Activated CD8-positive, alpha-beta memory T cell treated with anti-CD3 and anti-CD28 coated beads, Interleukin-2, amount 50 U/mL, for 48 hours (primary cell): ENCODE measurements around the gene ZNF546.
"Not testable (repeated sequence)": the region's sequence is repeated elsewhere in the genome, so short reads cannot be mapped to it uniquely, and the experiment has no call there.

Experiments
- DNase-seq: peaks from one replicate; pipeline ENCODE4 v3.0.0-alpha.2; 2020

Gene ZNF546

GRCh38 chr19:39996811-39997637 is at the start of gene ZNF546:
ZNF546 (plus strand) TSS chr19:39997060; CDS start chr19:39998327, 1,267 bp downstream.
- peak; percentile 94 for DNase-seq

- peak; percentile 43 for DNase-seq
These were observed 47.7 kb upstream of the ZNF546 start for GRCh38 chr19:39949026-39949747.

GRCh38 chr19:39951065-39951650 is 45.7 kb upstream of the ZNF546 start:
- DNase-seq = peak; percentile 50

- peak; percentile 47 for DNase-seq
These were observed 45.2 kb upstream of the ZNF546 start for GRCh38 chr19:39951686-39952085.

- DNase-seq = peak; percentile 50
These were observed 42.9 kb upstream of the ZNF546 start for GRCh38 chr19:39953915-39954314.

- DNase-seq = peak; percentile 25
These were observed 39.0 kb upstream of the ZNF546 start for GRCh38 chr19:39957886-39958285.

- DNase-seq = peak; percentile 51
These were observed 37.9 kb upstream of the ZNF546 start for GRCh38 chr19:39958942-39959341.

DNA sequence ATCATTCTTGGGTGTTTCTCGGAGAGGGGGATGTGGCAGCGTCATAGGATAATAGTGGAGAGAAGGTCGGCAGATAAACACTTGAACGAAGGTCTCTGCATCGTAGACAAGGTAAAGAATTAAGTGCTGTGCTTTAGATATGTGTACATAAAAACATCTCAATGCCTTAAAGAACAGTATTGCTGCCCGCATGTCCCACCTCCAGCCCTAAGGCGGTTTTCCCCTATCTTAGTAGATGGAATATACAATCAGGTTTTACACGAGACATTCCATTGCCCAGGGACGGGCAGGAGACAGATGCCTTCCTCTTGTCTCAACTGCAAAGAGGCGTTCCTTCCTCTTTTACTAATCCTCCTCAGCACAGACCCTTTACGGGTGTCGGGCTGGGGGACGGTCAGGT is 37.5 kb upstream of the ZNF546 start:
- not testable (repeated sequence) for DNase-seq

GRCh38 chr19:39963898-39964297 is 33.0 kb upstream of the ZNF546 start:
- DNase-seq = no peak

GRCh38 chr19:39966617-39967016 is 30.2 kb upstream of the ZNF546 start:
- peak; percentile 20 for DNase-seq

GRCh38 chr19:39967561-39967960 is 29.3 kb upstream of the ZNF546 start:
- peak; percentile 8 for DNase-seq

DNA sequence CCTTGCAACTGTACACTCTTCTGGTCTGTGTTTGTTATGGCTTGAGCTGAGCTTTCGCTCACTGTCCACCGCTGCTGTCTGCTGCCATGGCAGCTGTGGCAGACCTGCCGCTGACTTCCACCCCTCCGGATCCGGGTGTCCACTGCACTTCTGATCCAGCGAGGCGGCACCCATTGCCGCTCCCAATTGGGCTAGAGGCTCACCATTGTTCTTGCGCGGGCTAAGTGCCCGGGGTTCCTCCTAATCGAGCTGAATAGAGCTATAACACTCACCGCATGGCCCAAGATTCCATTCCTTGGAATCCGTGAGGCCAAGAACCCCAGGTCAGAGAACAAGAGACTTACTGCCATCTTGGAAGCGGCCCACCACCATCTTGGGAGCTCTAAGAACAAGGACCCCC is 28.1 kb upstream of the ZNF546 start:
- peak; percentile 38 for DNase-seq

- no peak for DNase-seq
These were observed 27.6 kb upstream of the ZNF546 start for GRCh38 chr19:39969266-39969665.

- DNase-seq = no peak
These were observed 27.0 kb upstream of the ZNF546 start for GRCh38 chr19:39969681-39970424.

DNA sequence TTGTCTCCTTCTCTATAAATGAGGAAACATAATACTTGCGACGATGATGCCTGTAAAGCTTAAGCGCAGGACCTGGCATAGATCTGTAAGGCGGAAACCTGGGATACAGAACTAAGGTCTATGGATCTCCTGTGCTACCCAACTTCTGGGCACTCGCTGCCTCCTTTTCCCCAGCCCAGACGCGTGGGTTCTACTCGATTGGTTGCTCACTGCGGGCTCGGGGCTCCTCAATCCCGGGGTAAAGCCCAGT is 26.5 kb upstream of the ZNF546 start:
- no peak for DNase-seq

- peak; percentile 98 for DNase-seq
These were observed 26.0 kb upstream of the ZNF546 start, which contains the start of gene PSMC4 for GRCh38 chr19:39970675-39971379. PSMC4 (plus strand) TSS chr19:39971165; CDS start chr19:39971203, 38 bp downstream.

- DNase-seq = peak; percentile 66
These were observed 25.4 kb upstream of the ZNF546 start for GRCh38 chr19:39971380-39972035.

- DNase-seq = no peak
These were observed 22.3 kb upstream of the ZNF546 start for GRCh38 chr19:39974377-39975155.

GRCh38 chr19:39982883-39983282 is 14.0 kb upstream of the ZNF546 start:
- no peak for DNase-seq

DNA sequence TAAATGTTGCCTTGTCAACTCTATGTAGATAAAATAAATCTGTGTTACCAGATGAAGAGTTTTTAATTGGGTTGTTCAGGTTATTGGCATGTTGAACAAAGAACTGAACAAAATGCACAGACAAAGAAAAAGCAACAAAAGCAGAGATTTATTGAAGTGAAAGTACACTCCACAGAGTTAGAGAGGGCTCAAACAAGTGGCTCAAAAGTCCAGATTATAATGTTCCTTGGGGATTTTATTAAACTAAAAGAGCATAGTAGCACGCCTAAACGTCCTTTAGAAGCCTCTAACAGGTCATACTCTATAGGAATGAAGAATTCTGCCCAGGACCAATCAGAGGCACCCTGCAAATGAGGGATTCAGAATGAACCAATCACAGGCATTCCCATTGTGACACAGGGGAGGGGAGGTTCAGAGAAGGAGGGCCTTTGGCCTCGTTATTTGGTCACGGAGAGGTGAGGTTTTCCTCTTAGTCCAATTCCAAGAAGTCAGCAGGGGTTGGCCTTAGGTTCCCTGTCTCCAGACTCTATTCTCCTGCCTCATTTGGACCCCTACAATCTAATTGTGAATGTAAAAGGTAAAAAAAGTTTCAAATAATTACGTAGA is 13.1 kb upstream of the ZNF546 start:
- DNase-seq = no peak

GRCh38 chr19:39986643-39987042 is 10.2 kb upstream of the ZNF546 start:
- no peak for DNase-seq
